ENCODE measurements around the gene NGEF.

The NGEF gene

DNA sequence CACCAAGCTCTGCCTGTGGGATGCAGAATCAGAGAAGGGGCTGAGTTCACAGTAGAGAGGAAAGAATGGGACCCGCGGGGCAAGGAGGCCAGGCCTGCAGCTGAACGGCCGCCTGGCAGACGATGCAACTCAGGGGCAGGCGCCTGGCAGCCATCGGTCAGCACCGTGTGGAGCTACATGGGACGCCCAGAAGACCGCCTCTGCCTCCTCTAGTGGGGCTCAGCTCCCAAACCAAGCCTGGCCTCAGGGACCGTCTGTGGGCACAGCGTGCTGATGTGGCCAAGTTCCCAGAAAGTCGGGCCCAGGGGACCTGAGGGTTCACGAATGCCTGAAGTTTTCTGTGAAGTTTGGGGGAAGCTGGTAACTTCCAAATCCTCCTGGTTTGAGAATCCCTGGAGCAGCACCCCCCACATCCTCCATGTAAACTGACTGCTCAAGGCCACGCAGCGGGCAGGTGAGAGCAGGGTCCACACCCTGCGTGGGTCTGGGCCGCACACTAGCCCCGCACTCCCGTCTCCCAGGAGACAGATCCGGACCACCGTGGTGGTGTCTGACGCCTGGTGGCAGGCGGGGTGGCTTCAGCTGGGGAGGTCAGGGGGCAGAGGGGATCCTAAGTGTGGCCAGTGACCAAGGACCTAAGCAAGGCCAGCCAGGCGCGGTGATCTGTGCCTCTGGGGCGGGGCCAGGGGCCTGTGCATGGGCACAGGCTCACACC is 128.3 kb downstream of the NGEF start:
- Histone ChIP-seq H3K4me3 (ENCODE audit: control insufficient read depth in 1 of 7, extremely low read depth in 1 of 7, insufficient read depth in 4 of 7, low read depth in 2 of 7, low read length in 6 of 7) (no peak overlapping the region), H3K36me3 (ENCODE audit: control insufficient read depth in 4 of 4, insufficient read depth in 4 of 4, low read length in 3 of 4) (no peaks in the 10 kb centered on the region), H3K27ac (ENCODE audit: insufficient read depth in 1 of 2, low read depth in 1 of 2, low read length in 2 of 2, poor library complexity in 1 of 2, severe bottlenecking in 2 of 2) (no peak overlapping the region), H3K4me1 (ENCODE audit: control extremely low read depth in 1 of 4, control insufficient read depth in 4 of 4, insufficient read depth in 4 of 4, low read length in 3 of 4) (no peaks in the 10 kb centered on the region), H3K27me3 (replicated peaks in 2 of 5; ENCODE audit: control insufficient read depth in 4 of 5, insufficient read depth in 5 of 5, low read length in 4 of 5) (no peaks in the 10 kb centered on the region), H3K9me3 (ENCODE audit: control extremely low read depth in 1 of 5, control insufficient read depth in 4 of 5, insufficient read depth in 2 of 5, low read depth in 1 of 5, low read length in 4 of 5) (no peaks in the 10 kb centered on the region)
- ChIA-PET POLR2A (interaction anchor here (1.1 kb wide), 1 partner anchor 175 kb away, joined by 4 read pairs; the partner anchor contains the start of gene INPP5D), CTCF (no interaction called here)
- WGBS (ENCODE audit: insufficient coverage): 95% methylated on average over 26 of the region's 27 CpGs
- no peak for DNase-seq

GRCh38 chr2:232884001-232884421 is 129.0 kb downstream of the NGEF start:
- ChIA-PET POLR2A (interaction anchor here (1.1 kb wide), 1 partner anchor 176 kb away, joined by 4 read pairs; the partner anchor contains the start of gene INPP5D), CTCF (no interaction called here)
- Histone ChIP-seq H3K9me3 (ENCODE audit: control extremely low read depth in 1 of 5, control insufficient read depth in 4 of 5, insufficient read depth in 2 of 5, low read depth in 1 of 5, low read length in 4 of 5) (no peaks in the 10 kb centered on the region), H3K27ac (ENCODE audit: insufficient read depth in 1 of 2, low read depth in 1 of 2, low read length in 2 of 2, poor library complexity in 1 of 2, severe bottlenecking in 2 of 2) (no peak overlapping the region), H3K4me3 (ENCODE audit: control insufficient read depth in 1 of 7, extremely low read depth in 1 of 7, insufficient read depth in 4 of 7, low read depth in 2 of 7, low read length in 6 of 7) (no peak overlapping the region), H3K36me3 (ENCODE audit: control insufficient read depth in 4 of 4, insufficient read depth in 4 of 4, low read length in 3 of 4) (no peaks in the 10 kb centered on the region), H3K4me1 (ENCODE audit: control extremely low read depth in 1 of 4, control insufficient read depth in 4 of 4, insufficient read depth in 4 of 4, low read length in 3 of 4) (no peaks in the 10 kb centered on the region), H3K27me3 (replicated peaks in 2 of 5; ENCODE audit: control insufficient read depth in 4 of 5, insufficient read depth in 5 of 5, low read length in 4 of 5) (no peaks in the 10 kb centered on the region)
- DNase-seq: no peak
- 94% methylated on average over 11 of the region's 11 CpGs for WGBS (ENCODE audit: insufficient coverage)

DNA sequence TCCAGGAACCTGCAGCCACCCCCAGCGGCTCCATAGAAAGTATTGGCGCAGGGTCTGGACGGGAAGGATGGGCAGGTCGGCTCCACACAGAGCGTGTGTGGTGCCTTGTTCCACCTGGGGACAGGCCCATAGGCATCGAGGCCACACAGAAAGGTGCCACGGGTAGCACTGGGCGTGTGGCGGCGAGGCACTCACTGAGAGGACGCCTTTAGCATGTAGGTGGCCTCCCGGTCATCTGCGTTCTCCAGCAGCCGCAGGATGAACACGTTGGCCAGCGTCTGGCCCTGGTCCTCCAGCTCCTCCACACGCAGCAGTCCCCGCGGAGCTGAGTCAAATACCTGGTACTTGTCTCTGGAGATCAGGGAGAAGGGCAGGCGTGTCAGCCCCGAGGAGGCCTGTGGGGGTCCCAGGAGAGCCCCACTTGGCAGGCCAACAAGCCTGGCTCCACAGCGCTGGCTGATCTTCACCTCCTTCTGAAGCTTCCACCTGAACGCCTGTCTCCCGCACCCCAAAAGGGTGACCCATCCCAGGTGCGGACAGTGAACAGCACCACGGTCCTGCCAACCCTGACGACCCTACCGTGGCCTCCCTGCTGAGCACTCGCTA is 129.8 kb downstream of the NGEF start:
- H3K9me3 ChIP-seq (ENCODE audit: control extremely low read depth in 1 of 5, control insufficient read depth in 4 of 5, insufficient read depth in 2 of 5, low read depth in 1 of 5, low read length in 4 of 5): no peaks in the 10 kb centered on the region
- no peak for DNase-seq
- POLR2A ChIA-PET: no interaction called here
- H3K27me3 ChIP-seq (replicated peaks in 2 of 5; ENCODE audit: control insufficient read depth in 4 of 5, insufficient read depth in 5 of 5, low read length in 4 of 5): no peaks in the 10 kb centered on the region
- H3K4me1 ChIP-seq (ENCODE audit: control extremely low read depth in 1 of 4, control insufficient read depth in 4 of 4, insufficient read depth in 4 of 4, low read length in 3 of 4): no peaks in the 10 kb centered on the region
- H3K27ac ChIP-seq (ENCODE audit: insufficient read depth in 1 of 2, low read depth in 1 of 2, low read length in 2 of 2, poor library complexity in 1 of 2, severe bottlenecking in 2 of 2): no peak overlapping the region
- H3K4me3 ChIP-seq (ENCODE audit: control insufficient read depth in 1 of 7, extremely low read depth in 1 of 7, insufficient read depth in 4 of 7, low read depth in 2 of 7, low read length in 6 of 7): no peak overlapping the region
- CTCF ChIA-PET: no interaction called here
- WGBS (ENCODE audit: insufficient coverage): 98% methylated on average over 29 of the region's 29 CpGs
- H3K36me3 ChIP-seq (ENCODE audit: control insufficient read depth in 4 of 4, insufficient read depth in 4 of 4, low read length in 3 of 4): no peaks in the 10 kb centered on the region

DNA sequence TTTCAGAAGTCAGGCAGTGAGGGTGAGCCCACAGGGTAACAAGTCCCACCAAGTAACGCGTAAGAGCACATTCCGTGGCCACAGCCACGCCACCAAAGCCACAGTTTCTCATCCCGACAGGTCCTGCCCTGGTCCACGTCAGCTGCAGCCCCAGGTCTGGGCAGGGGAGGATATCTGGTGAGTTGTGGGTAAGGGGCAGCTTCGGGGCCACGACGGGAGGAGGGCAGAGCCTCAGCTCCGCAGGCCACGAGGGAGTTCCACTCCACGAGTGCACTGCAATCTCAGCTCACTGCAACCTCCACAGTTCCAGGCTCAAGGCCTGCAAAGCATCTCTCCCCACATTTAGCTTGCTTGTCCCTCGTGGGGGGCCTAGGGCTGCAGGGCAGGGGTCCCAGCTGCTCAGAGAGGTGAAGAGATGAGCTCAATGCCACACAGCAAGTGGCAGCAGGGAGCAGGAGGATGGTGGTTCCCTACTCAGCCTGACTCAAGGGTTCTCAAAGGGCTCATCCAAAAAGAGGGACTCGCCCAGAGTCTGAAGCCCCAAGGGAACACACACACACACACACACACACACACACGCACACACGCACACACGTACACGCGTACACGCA is 130.4 kb downstream of the NGEF start:
- CTCF ChIA-PET: no interaction called here
- Histone ChIP-seq H3K27me3 (replicated peaks in 2 of 5; ENCODE audit: control insufficient read depth in 4 of 5, insufficient read depth in 5 of 5, low read length in 4 of 5) (peaks cover 0 to 2% (median 0%) of the 10 kb centered on the region in 5 experiments), H3K27ac (ENCODE audit: insufficient read depth in 1 of 2, low read depth in 1 of 2, low read length in 2 of 2, poor library complexity in 1 of 2, severe bottlenecking in 2 of 2) (no peak overlapping the region), H3K36me3 (ENCODE audit: control insufficient read depth in 4 of 4, insufficient read depth in 4 of 4, low read length in 3 of 4) (no peaks in the 10 kb centered on the region), H3K4me3 (ENCODE audit: control insufficient read depth in 1 of 7, extremely low read depth in 1 of 7, insufficient read depth in 4 of 7, low read depth in 2 of 7, low read length in 6 of 7) (no peak overlapping the region), H3K4me1 (ENCODE audit: control extremely low read depth in 1 of 4, control insufficient read depth in 4 of 4, insufficient read depth in 4 of 4, low read length in 3 of 4) (no peaks in the 10 kb centered on the region), H3K9me3 (ENCODE audit: control extremely low read depth in 1 of 5, control insufficient read depth in 4 of 5, insufficient read depth in 2 of 5, low read depth in 1 of 5, low read length in 4 of 5) (no peaks in the 10 kb centered on the region)
- no peak for DNase-seq
- WGBS (ENCODE audit: insufficient coverage): 96% methylated on average over 16 of the region's 20 CpGs
- POLR2A ChIA-PET: no interaction called here

GRCh38 chr2:232882085-232882484 is 131.0 kb downstream of the NGEF start:
- CTCF ChIA-PET: no interaction called here
- Histone ChIP-seq H3K36me3 (ENCODE audit: control insufficient read depth in 4 of 4, insufficient read depth in 4 of 4, low read length in 3 of 4) (no peaks in the 10 kb centered on the region), H3K27ac (ENCODE audit: insufficient read depth in 1 of 2, low read depth in 1 of 2, low read length in 2 of 2, poor library complexity in 1 of 2, severe bottlenecking in 2 of 2) (no peak overlapping the region), H3K4me3 (ENCODE audit: control insufficient read depth in 1 of 7, extremely low read depth in 1 of 7, insufficient read depth in 4 of 7, low read depth in 2 of 7, low read length in 6 of 7) (no peak overlapping the region), H3K4me1 (ENCODE audit: control extremely low read depth in 1 of 4, control insufficient read depth in 4 of 4, insufficient read depth in 4 of 4, low read length in 3 of 4) (peaks cover 0 to 1% (median 0%) of the 10 kb centered on the region in 4 experiments), H3K27me3 (replicated peaks in 2 of 5; ENCODE audit: control insufficient read depth in 4 of 5, insufficient read depth in 5 of 5, low read length in 4 of 5) (peaks cover 0 to 4% (median 2%) of the 10 kb centered on the region in 5 experiments), H3K9me3 (ENCODE audit: control extremely low read depth in 1 of 5, control insufficient read depth in 4 of 5, insufficient read depth in 2 of 5, low read depth in 1 of 5, low read length in 4 of 5) (no peaks in the 10 kb centered on the region)
- POLR2A ChIA-PET: no interaction called here
- WGBS (ENCODE audit: insufficient coverage): 99% methylated on average over 15 of the region's 17 CpGs
- no peak for DNase-seq

DNA sequence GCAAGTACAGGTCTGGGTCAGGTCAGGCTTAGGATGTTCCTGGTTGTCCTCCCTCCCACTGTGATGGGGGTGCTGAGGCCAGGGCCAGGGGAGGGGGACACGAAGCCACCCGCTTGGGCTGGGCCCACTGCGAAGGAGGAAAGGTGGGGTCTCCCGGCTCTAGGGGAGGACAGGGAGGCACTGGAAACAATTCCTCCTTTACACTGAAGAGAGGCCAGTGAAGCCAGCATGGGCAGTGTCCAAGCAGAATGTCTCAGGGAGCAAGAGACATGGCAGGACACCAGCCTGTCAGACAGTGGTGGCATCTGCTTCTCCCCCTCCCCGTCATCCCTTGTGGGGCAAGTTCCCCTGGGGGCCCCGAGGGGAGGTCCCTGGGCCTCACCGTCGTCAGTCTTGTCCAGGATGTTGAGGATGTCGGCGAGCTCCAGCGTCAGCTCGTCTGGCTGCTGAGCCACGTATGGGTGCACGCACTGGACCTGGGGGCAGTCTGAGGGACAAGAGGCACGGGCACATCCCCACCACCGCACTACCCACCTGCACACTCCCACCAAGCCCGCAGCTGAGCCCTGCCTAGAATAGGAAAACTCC is 132.2 kb downstream of the NGEF start:
- 81% methylated on average over 13 of the region's 17 CpGs for WGBS (ENCODE audit: insufficient coverage)
- Histone ChIP-seq H3K36me3 (ENCODE audit: control insufficient read depth in 4 of 4, insufficient read depth in 4 of 4, low read length in 3 of 4) (no peaks in the 10 kb centered on the region), H3K27ac (ENCODE audit: insufficient read depth in 1 of 2, low read depth in 1 of 2, low read length in 2 of 2, poor library complexity in 1 of 2, severe bottlenecking in 2 of 2) (no peak overlapping the region), H3K4me3 (ENCODE audit: control insufficient read depth in 1 of 7, extremely low read depth in 1 of 7, insufficient read depth in 4 of 7, low read depth in 2 of 7, low read length in 6 of 7) (no peak overlapping the region), H3K9me3 (ENCODE audit: control extremely low read depth in 1 of 5, control insufficient read depth in 4 of 5, insufficient read depth in 2 of 5, low read depth in 1 of 5, low read length in 4 of 5) (no peaks in the 10 kb centered on the region), H3K27me3 (replicated peaks in 2 of 5; ENCODE audit: control insufficient read depth in 4 of 5, insufficient read depth in 5 of 5, low read length in 4 of 5) (peaks cover 0 to 12% (median 3%) of the 10 kb centered on the region in 5 experiments), H3K4me1 (ENCODE audit: control extremely low read depth in 1 of 4, control insufficient read depth in 4 of 4, insufficient read depth in 4 of 4, low read length in 3 of 4) (peaks cover 0 to 9% (median 7%) of the 10 kb centered on the region in 4 experiments)
- ChIA-PET CTCF (no interaction called here), POLR2A (no interaction called here)
- DNase-seq: no peak

Data from common myeloid progenitor, CD34-positive (primary cell).